Measurements from ENCODE around the gene LPAR5. TPM values are rescaled to one million over a fixed set of nuclear protein-coding genes. Genes with fewer than 3 reads are reported as not detected.

Gene LPAR5
- total RNA-seq, 1 experiment from 2014 or later: 2.3 TPM

DNA sequence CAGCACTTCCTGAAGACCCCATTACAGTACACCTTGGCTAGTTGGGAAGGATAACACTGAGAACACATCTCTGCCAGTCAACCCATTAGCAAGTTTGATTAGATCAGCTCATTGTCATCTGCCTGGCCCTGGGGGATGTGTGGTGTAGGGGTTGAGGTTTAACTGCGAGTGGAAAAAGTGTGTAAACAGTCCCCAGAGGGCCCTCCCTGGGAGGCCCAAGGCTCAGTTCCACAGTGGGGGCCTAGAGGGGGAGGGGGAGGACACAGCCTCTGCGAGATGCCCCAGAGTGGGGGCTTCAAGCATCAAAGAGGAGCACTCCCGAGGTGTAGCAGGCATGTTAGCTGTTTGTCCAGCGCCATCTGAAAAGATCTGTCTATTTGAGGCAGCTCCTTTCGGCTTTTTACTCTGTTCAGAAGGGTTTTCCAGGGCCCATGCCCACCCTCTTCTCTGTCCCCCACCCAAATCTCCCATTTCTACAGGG lies 344 bp downstream of the LPAR5 start:
- Histone ChIP-seq H3K27me3 (ENCODE audit: low read length) (no peaks in the 10 kb centered on the region), H3K79me2 (ENCODE audit: low read length) (no peaks in the 10 kb centered on the region), H3K4me2 (ENCODE audit: low read length) (peak overlapping the region; percentile 67), H3K9ac (ENCODE audit: low read length) (peak overlapping the region; percentile 30; the same call in 1 of the 2 replicates), H4K20me1 (ENCODE audit: low read length) (no peaks in the 10 kb centered on the region), H3K4me1 (ENCODE audit: insufficient read depth, low read length) (peaks cover 16% of the 10 kb centered on the region), H3K36me3 (ENCODE audit: low read depth, low read length) (no peaks in the 10 kb centered on the region), H3F3A (ENCODE audit: low read length, unreplicated experiment) (no peaks in the 10 kb centered on the region), H3K9me2 (replicated peaks; ENCODE audit: low read length) (no peaks in the 10 kb centered on the region), H3K27ac (ENCODE audit: low read length) (peak overlapping the region; percentile 58), H3K9me3 (ENCODE audit: low read length) (no peaks in the 10 kb centered on the region), H3K4me3 (ENCODE audit: low read length) (peak overlapping the region; percentile 61), H2AFZ (ENCODE audit: low read length) (peak overlapping the region; percentile 84)
- ChIA-PET CTCF (no interaction called here), POLR2A (ENCODE audit: unreplicated experiment) (interaction anchor here (0.6 kb wide), 1 partner anchor 231 kb away, joined by 16 read pairs; no protein-coding TSS in a partner anchor)
- TF ChIP-seq EZH2 (IDR thresholded peaks at IDR 0.05; ENCODE audit: low read length, unreplicated experiment) (no peak), EZH2phosphoT487 (IDR thresholded peaks at IDR 0.05; ENCODE audit: borderline replicate concordance, low read length) (no peak)
- TF ChIP-seq, protein P1, sequence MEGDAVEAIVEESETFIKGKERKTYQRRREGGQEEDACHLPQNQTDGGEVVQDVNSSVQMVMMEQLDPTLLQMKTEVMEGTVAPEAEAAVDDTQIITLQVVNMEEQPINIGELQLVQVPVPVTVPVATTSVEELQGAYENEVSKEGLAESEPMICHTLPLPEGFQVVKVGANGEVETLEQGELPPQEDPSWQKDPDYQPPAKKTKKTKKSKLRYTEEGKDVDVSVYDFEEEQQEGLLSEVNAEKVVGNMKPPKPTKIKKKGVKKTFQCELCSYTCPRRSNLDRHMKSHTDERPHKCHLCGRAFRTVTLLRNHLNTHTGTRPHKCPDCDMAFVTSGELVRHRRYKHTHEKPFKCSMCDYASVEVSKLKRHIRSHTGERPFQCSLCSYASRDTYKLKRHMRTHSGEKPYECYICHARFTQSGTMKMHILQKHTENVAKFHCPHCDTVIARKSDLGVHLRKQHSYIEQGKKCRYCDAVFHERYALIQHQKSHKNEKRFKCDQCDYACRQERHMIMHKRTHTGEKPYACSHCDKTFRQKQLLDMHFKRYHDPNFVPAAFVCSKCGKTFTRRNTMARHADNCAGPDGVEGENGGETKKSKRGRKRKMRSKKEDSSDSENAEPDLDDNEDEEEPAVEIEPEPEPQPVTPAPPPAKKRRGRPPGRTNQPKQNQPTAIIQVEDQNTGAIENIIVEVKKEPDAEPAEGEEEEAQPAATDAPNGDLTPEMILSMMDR (conservative IDR thresholded peaks at IDR 0.05; ENCODE audit: low read depth, low read length): no peak
- intact Hi-C loops (cut with micrococcal nuclease): no loop called here
- ATAC-seq: no peak
- no peak for DNase-seq
- BruUV-seq (replicated peaks): TSS peak; percentile 77

GRCh38 chr12:6632026-6632983 lies 3.5 kb downstream of the LPAR5 start:
- H3K4me1 ChIP-seq (ENCODE audit: insufficient read depth, low read length): peaks cover 16% of the 10 kb centered on the region
- H3K79me2 ChIP-seq (ENCODE audit: low read length): no peaks in the 10 kb centered on the region
- H3K9me3 ChIP-seq (ENCODE audit: low read length): no peaks in the 10 kb centered on the region
- no peak for ATAC-seq
- intact Hi-C loops (cut with micrococcal nuclease): no loop called here
- no peaks in the 10 kb centered on the region for H3K36me3 ChIP-seq (ENCODE audit: low read depth, low read length)
- no peak for TF ChIP-seq EZH2 (IDR thresholded peaks at IDR 0.05; ENCODE audit: low read length, unreplicated experiment)
- TF ChIP-seq, protein P1 (conservative IDR thresholded peaks at IDR 0.05; ENCODE audit: low read depth, low read length): no peak
- no peak for TF ChIP-seq EZH2phosphoT487 (IDR thresholded peaks at IDR 0.05; ENCODE audit: borderline replicate concordance, low read length)
- no peak overlapping the region for H3K4me2 ChIP-seq (ENCODE audit: low read length)
- no peak overlapping the region for H2AFZ ChIP-seq (ENCODE audit: low read length)
- no peaks in the 10 kb centered on the region for H4K20me1 ChIP-seq (ENCODE audit: low read length)
- no peak for DNase-seq
- no peaks in the 10 kb centered on the region for H3K9me2 ChIP-seq (replicated peaks; ENCODE audit: low read length)
- no TSS peak for BruUV-seq (replicated peaks)
- H3K27ac ChIP-seq (ENCODE audit: low read length): no peak overlapping the region
- H3K9ac ChIP-seq (ENCODE audit: low read length): no peak overlapping the region
- no peak overlapping the region for H3K4me3 ChIP-seq (ENCODE audit: low read length)
- POLR2A ChIA-PET (ENCODE audit: unreplicated experiment): no interaction called here
- H3K27me3 ChIP-seq (ENCODE audit: low read length): no peaks in the 10 kb centered on the region
- no peaks in the 10 kb centered on the region for H3F3A ChIP-seq (ENCODE audit: low read length, unreplicated experiment)
- CTCF ChIA-PET: no interaction called here

GRCh38 chr12:6631549-6631961 lies 4.2 kb downstream of the LPAR5 start:
- no peak overlapping the region for H3K9ac ChIP-seq (ENCODE audit: low read length)
- TF ChIP-seq EZH2 (IDR thresholded peaks at IDR 0.05; ENCODE audit: low read length, unreplicated experiment): no peak
- TF ChIP-seq, protein P1 (conservative IDR thresholded peaks at IDR 0.05; ENCODE audit: low read depth, low read length): no peak
- no peak for TF ChIP-seq EZH2phosphoT487 (IDR thresholded peaks at IDR 0.05; ENCODE audit: borderline replicate concordance, low read length)
- no peak overlapping the region for H3K4me2 ChIP-seq (ENCODE audit: low read length)
- intact Hi-C loops (cut with micrococcal nuclease): no loop called here
- DNase-seq (no peak), ATAC-seq (no peak)
- H3K9me3 ChIP-seq (ENCODE audit: low read length): no peaks in the 10 kb centered on the region
- no peak overlapping the region for H3K27ac ChIP-seq (ENCODE audit: low read length)
- no peaks in the 10 kb centered on the region for H3K9me2 ChIP-seq (replicated peaks; ENCODE audit: low read length)
- H3K36me3 ChIP-seq (ENCODE audit: low read depth, low read length): no peaks in the 10 kb centered on the region
- no TSS peak for BruUV-seq (replicated peaks)
- no peaks in the 10 kb centered on the region for H3F3A ChIP-seq (ENCODE audit: low read length, unreplicated experiment)
- ChIA-PET CTCF (no interaction called here), POLR2A (ENCODE audit: unreplicated experiment) (no interaction called here)
- H3K4me1 ChIP-seq (ENCODE audit: insufficient read depth, low read length): peaks cover 15% of the 10 kb centered on the region
- no peaks in the 10 kb centered on the region for H3K79me2 ChIP-seq (ENCODE audit: low read length)
- no peak overlapping the region for H2AFZ ChIP-seq (ENCODE audit: low read length)
- H4K20me1 ChIP-seq (ENCODE audit: low read length): no peaks in the 10 kb centered on the region
- H3K27me3 ChIP-seq (ENCODE audit: low read length): no peaks in the 10 kb centered on the region
- no peak overlapping the region for H3K4me3 ChIP-seq (ENCODE audit: low read length)

Measured in PC-3 (cell line).